ENCODE results near the gene BABAM2.

The BABAM2 gene

GRCh38 chr2:28374331-28374730 lies 483.8 kb downstream of the BABAM2 start:
- H3K27ac Mint-ChIP-seq, result no peak overlapping the region
- H3K36me3 Mint-ChIP-seq, result peaks cover 2% of the 10 kb centered on the region
- no peak overlapping the region for H3K4me3 Mint-ChIP-seq
- H3K4me1 Mint-ChIP-seq, result peaks cover 23% of the 10 kb centered on the region
- no peak for DNase-seq
- H3K27me3 Mint-ChIP-seq, result peaks cover 73% of the 10 kb centered on the region
- no peaks in the 10 kb centered on the region for H3K9me3 Mint-ChIP-seq
- CTCF ChIA-PET, result no interaction called here

- no peak overlapping the region for H3K4me3 Mint-ChIP-seq
- H3K27ac Mint-ChIP-seq, result no peak overlapping the region
- H3K9me3 Mint-ChIP-seq, result no peaks in the 10 kb centered on the region
- CTCF ChIA-PET, result interaction anchor here (1.0 kb wide), 1 partner anchor 78 kb away, joined by 3 read pairs; no protein-coding TSS in a partner anchor
- peaks cover 30% of the 10 kb centered on the region for H3K4me1 Mint-ChIP-seq
- peaks cover 2% of the 10 kb centered on the region for H3K36me3 Mint-ChIP-seq
- peaks cover 64% of the 10 kb centered on the region for H3K27me3 Mint-ChIP-seq
- no peak for DNase-seq
Observed at GRCh38 chr2:28375236-28375635, 484.7 kb downstream of the BABAM2 start.

- Mint-ChIP-seq H3K27me3 (peaks cover 65% of the 10 kb centered on the region), H3K4me3 (no peak overlapping the region), H3K27ac (no peak overlapping the region), H3K9me3 (no peaks in the 10 kb centered on the region), H3K36me3 (no peaks in the 10 kb centered on the region), H3K4me1 (peaks cover 34% of the 10 kb centered on the region)
- DNase-seq, result no peak
- CTCF ChIA-PET, result interaction anchor here (1.0 to 1.1 kb wide), 2 partner anchors 16 to 77 kb away, joined by 3 read pairs; no protein-coding TSS in a partner anchor
Observed at GRCh38 chr2:28375742-28376631, 485.5 kb downstream of the BABAM2 start.

- Mint-ChIP-seq H3K4me1 (peaks cover 41% of the 10 kb centered on the region), H3K36me3 (no peaks in the 10 kb centered on the region), H3K4me3 (no peak overlapping the region), H3K27ac (no peak overlapping the region), H3K9me3 (no peaks in the 10 kb centered on the region), H3K27me3 (peaks cover 70% of the 10 kb centered on the region)
- DNase-seq, result no peak
- CTCF ChIA-PET, result interaction anchor here (1.1 kb wide), 1 partner anchor 9 kb away, joined by 3 read pairs; no protein-coding TSS in a partner anchor
Observed at GRCh38 chr2:28377195-28377816, 486.8 kb downstream of the BABAM2 start.

GRCh38 chr2:28377984-28378678 lies 487.6 kb downstream of the BABAM2 start:
- CTCF ChIA-PET, result interaction anchor here (1.1 to 1.9 kb wide), 2 partner anchors 9 to 12 kb away, joined by 3 to 6 read pairs; no protein-coding TSS in a partner anchor
- peaks cover 68% of the 10 kb centered on the region for H3K27me3 Mint-ChIP-seq
- no peak overlapping the region for H3K4me3 Mint-ChIP-seq
- DNase-seq, result no peak
- H3K4me1 Mint-ChIP-seq, result peaks cover 50% of the 10 kb centered on the region
- no peaks in the 10 kb centered on the region for H3K9me3 Mint-ChIP-seq
- H3K36me3 Mint-ChIP-seq, result no peaks in the 10 kb centered on the region
- no peak overlapping the region for H3K27ac Mint-ChIP-seq

- H3K9me3 Mint-ChIP-seq, result no peaks in the 10 kb centered on the region
- H3K27me3 Mint-ChIP-seq, result peaks cover 60% of the 10 kb centered on the region
- H3K4me1 Mint-ChIP-seq, result peaks cover 51% of the 10 kb centered on the region
- CTCF ChIA-PET, result interaction anchor here (1.1 to 1.9 kb wide), 3 partner anchors 8 to 12 kb away, joined by 3 to 6 read pairs (median 3); no protein-coding TSS in a partner anchor
- DNase-seq, result peak; percentile 35
- no peak overlapping the region for H3K4me3 Mint-ChIP-seq
- no peaks in the 10 kb centered on the region for H3K36me3 Mint-ChIP-seq
- peak overlapping the region; percentile 85 for H3K27ac Mint-ChIP-seq
Observed at GRCh38 chr2:28378679-28379584, 488.4 kb downstream of the BABAM2 start.

- no peak for DNase-seq
- Mint-ChIP-seq H3K4me1 (peaks cover 51% of the 10 kb centered on the region), H3K4me3 (no peak overlapping the region), H3K9me3 (no peaks in the 10 kb centered on the region), H3K27ac (no peak overlapping the region), H3K27me3 (peaks cover 55% of the 10 kb centered on the region), H3K36me3 (no peaks in the 10 kb centered on the region)
- CTCF ChIA-PET, result interaction anchor here (1.1 kb wide), 1 partner anchor 9 kb away, joined by 3 read pairs; no protein-coding TSS in a partner anchor
Observed at GRCh38 chr2:28380219-28380618, 489.7 kb downstream of the BABAM2 start.

- peaks cover 47% of the 10 kb centered on the region for H3K27me3 Mint-ChIP-seq
- CTCF ChIA-PET, result interaction anchor here (1.4 to 1.6 kb wide), 2 partner anchors 71 to 627 kb away, joined by 3 to 4 read pairs; no protein-coding TSS in a partner anchor
- peaks cover 51% of the 10 kb centered on the region for H3K4me1 Mint-ChIP-seq
- DNase-seq, result no peak
- no peak overlapping the region for H3K4me3 Mint-ChIP-seq
- H3K36me3 Mint-ChIP-seq, result no peaks in the 10 kb centered on the region
- no peaks in the 10 kb centered on the region for H3K9me3 Mint-ChIP-seq
- H3K27ac Mint-ChIP-seq, result no peak overlapping the region
Observed at GRCh38 chr2:28381225-28382180, 491.0 kb downstream of the BABAM2 start.

GRCh38 chr2:28382755-28383154 lies 492.2 kb downstream of the BABAM2 start:
- peaks cover 42% of the 10 kb centered on the region for H3K27me3 Mint-ChIP-seq
- no peak for DNase-seq
- peaks cover 48% of the 10 kb centered on the region for H3K4me1 Mint-ChIP-seq
- H3K36me3 Mint-ChIP-seq, result no peaks in the 10 kb centered on the region
- H3K27ac Mint-ChIP-seq, result no peak overlapping the region
- CTCF ChIA-PET, result interaction anchor here (0.8 kb wide), 1 partner anchor 9 kb away, joined by 3 read pairs; no protein-coding TSS in a partner anchor
- H3K9me3 Mint-ChIP-seq, result no peaks in the 10 kb centered on the region
- no peak overlapping the region for H3K4me3 Mint-ChIP-seq

GRCh38 chr2:28387082-28387960 lies 496.8 kb downstream of the BABAM2 start:
- H3K9me3 Mint-ChIP-seq, result no peaks in the 10 kb centered on the region
- no peak for DNase-seq
- peaks cover 27% of the 10 kb centered on the region for H3K4me1 Mint-ChIP-seq
- peaks cover 21% of the 10 kb centered on the region for H3K27me3 Mint-ChIP-seq
- no peaks in the 10 kb centered on the region for H3K36me3 Mint-ChIP-seq
- no peak overlapping the region for H3K4me3 Mint-ChIP-seq
- CTCF ChIA-PET, result no interaction called here
- no peak overlapping the region for H3K27ac Mint-ChIP-seq

Measured in activated naive CD4-positive, alpha-beta T cell treated with anti-CD3 and anti-CD28 coated beads, Interleukin-2, amount 10 ng/mL, durations not matched to agents 7 days and 5 days (primary cell).